Uterus (tissue), 4 donors: ENCODE data around the gene FRRS1. TPM values are rescaled to one million over a fixed set of nuclear protein-coding genes. Genes with fewer than 3 reads are reported as not detected.

Experiments used
- DNase-seq, 2 donors: peaks; one replicate each; pipeline ENCODE4 v3.0.0-alpha.2; 2019 to 2020
- H3K27ac ChIP-seq, 2 donors: fragments of 200-600 bp; sonication (generic); 1 replicate in 1 of 2; 2 replicates in 1 of 2; pipeline ENCODE4 v1.5.1; 2016 to 2018
- H3K27me3 ChIP-seq, 2 donors: fragments of 200-600 bp; sonication (generic); one replicate each; pipeline ENCODE4 v1.5.1; 2018 to 2019; ENCODE audit warnings: control low read depth in 1 of 2
- H3K36me3 ChIP-seq, 2 donors: fragments of 200-600 bp; sonication (generic); one replicate each; pipeline ENCODE4 v1.5.1; 2019; ENCODE audit warnings: control low read depth in 1 of 2
- H3K4me1 ChIP-seq, 2 donors: fragments of 200-600 bp; sonication (generic); one replicate each; pipeline ENCODE4 v1.5.1; 2018 to 2019; ENCODE audit warnings: control low read depth in 1 of 2
- H3K4me3 ChIP-seq, 2 donors: fragments of 200-600 bp; sonication (generic); 1 replicate in 1 of 2; 2 replicates in 1 of 2; pipeline ENCODE4 v1.5.1; 2018 to 2019; ENCODE audit warnings: mild to moderate bottlenecking in 1 of 2
- H3K9me3 ChIP-seq, 2 donors: fragments of 200-600 bp; sonication (generic); one replicate each; pipeline ENCODE4 v1.5.1; 2019; ENCODE audit warnings: control low read depth in 1 of 2
- CTCF ChIP-seq, 4 experiments: fragments of 200-600 bp in 2 of 4; fragments of 450-650 bp in 2 of 4; sonication (generic) in 2 of 4; IDR thresholded peaks; one replicate each; pipeline ENCODE4 v1.5.1; 2016 to 2019; ENCODE audit warnings: antibody characterized with exemption in 4 of 4, mild to moderate bottlenecking in 2 of 4, moderate library complexity in 1 of 4
- POLR2A ChIP-seq, 2 donors: fragments of 450-650 bp; IDR thresholded peaks; one replicate each; pipeline ENCODE4 v1.6.1; 2016; ENCODE audit warnings: antibody characterized with exemption in 2 of 2, mild to moderate bottlenecking in 1 of 2, moderate library complexity in 1 of 2
- intact Hi-C: fragments of 100-400 bp; cut with DNase I; formaldehyde crosslinking; loops from one replicate; pipeline ENCODE4 v1.15.1; 2023; ENCODE audit warnings: low total_unique reads
- total RNA-seq, 4 donors: library from RNA; depleted of rRNA in 3 of 4; stranded (reverse); fragments of >200 nt in 3 of 4; gene quantifications; one replicate each; pipeline versions ENCODE4 v1.1.0 to v1.2.4, GENCODE V29; 2014 to 2023
- donor health status: DM: yes; HTN: yes; CAD: no.

Gene FRRS1
- total RNA-seq, 4 donors from 2014 or later = 0.51 to 28.6 (median 14.5) TPM

- no peak for DNase-seq
- H3K4me1 ChIP-seq = no peaks in the 10 kb centered on the region
- TF ChIP-seq CTCF (IDR thresholded peaks at IDR 0.05) (no peak), POLR2A (IDR thresholded peaks at IDR 0.05) (no peak)
- no peak overlapping the region for H3K4me3 ChIP-seq
- intact Hi-C loops = no loop called here
- H3K9me3 ChIP-seq = no peaks in the 10 kb centered on the region
- peak overlapping the region in 1 of 2 donors; percentile 29 for H3K27ac ChIP-seq
- no peaks in the 10 kb centered on the region for H3K36me3 ChIP-seq
- no peaks in the 10 kb centered on the region for H3K27me3 ChIP-seq
Measured at GRCh38 chr1:99755664-99756063, 10.8 kb downstream of the FRRS1 start.

GRCh38 chr1:99754697-99755096, 11.7 kb downstream of the FRRS1 start:
- no peak for TF ChIP-seq POLR2A (IDR thresholded peaks at IDR 0.05)
- TF ChIP-seq CTCF (IDR thresholded peaks at IDR 0.05) = no peak
- DNase-seq = no peak
- H3K9me3 ChIP-seq = no peaks in the 10 kb centered on the region

GRCh38 chr1:99754055-99754626, 12.3 kb downstream of the FRRS1 start:
- Histone ChIP-seq H3K4me1 (no peaks in the 10 kb centered on the region), H3K27me3 (no peaks in the 10 kb centered on the region), H3K9me3 (no peaks in the 10 kb centered on the region), H3K27ac (no peak overlapping the region), H3K4me3 (no peak overlapping the region), H3K36me3 (no peaks in the 10 kb centered on the region)
- intact Hi-C loops = no loop called here
- no peak for DNase-seq
- TF ChIP-seq POLR2A (IDR thresholded peaks at IDR 0.05) = no peak
- no peak for TF ChIP-seq CTCF (IDR thresholded peaks at IDR 0.05)

More at GRCh38 chr1:99754697-99755096, 11.7 kb downstream of the FRRS1 start:
- no peak overlapping the region for H3K27ac ChIP-seq
- H3K4me3 ChIP-seq = no peak overlapping the region
- H3K4me1 ChIP-seq = no peaks in the 10 kb centered on the region
- H3K36me3 ChIP-seq = no peaks in the 10 kb centered on the region
- no peaks in the 10 kb centered on the region for H3K27me3 ChIP-seq
- intact Hi-C loops = no loop called here

- no peaks in the 10 kb centered on the region for H3K27me3 ChIP-seq
Measured at GRCh38 chr1:99751877-99752504, 14.4 kb downstream of the FRRS1 start.

More at GRCh38 chr1:99751877-99752504, 14.4 kb downstream of the FRRS1 start:
- no peaks in the 10 kb centered on the region for H3K9me3 ChIP-seq
- no peaks in the 10 kb centered on the region for H3K36me3 ChIP-seq
- no peak overlapping the region for H3K27ac ChIP-seq
- H3K4me1 ChIP-seq = no peaks in the 10 kb centered on the region
- H3K4me3 ChIP-seq = no peak overlapping the region
- TF ChIP-seq CTCF (IDR thresholded peaks at IDR 0.05) = no peak
- TF ChIP-seq POLR2A (IDR thresholded peaks at IDR 0.05) = no peak
- DNase-seq = no peak
- intact Hi-C loops = no loop called here
